ENCODE results near the gene PRUNE2. TPM values are rescaled to one million over a fixed set of nuclear protein-coding genes. Genes with fewer than 3 reads are reported as not detected.

Gene PRUNE2
- total RNA-seq, 4 donors from 2014 or later, result 3.6 to 16.2 (median 6.4) TPM

DNA sequence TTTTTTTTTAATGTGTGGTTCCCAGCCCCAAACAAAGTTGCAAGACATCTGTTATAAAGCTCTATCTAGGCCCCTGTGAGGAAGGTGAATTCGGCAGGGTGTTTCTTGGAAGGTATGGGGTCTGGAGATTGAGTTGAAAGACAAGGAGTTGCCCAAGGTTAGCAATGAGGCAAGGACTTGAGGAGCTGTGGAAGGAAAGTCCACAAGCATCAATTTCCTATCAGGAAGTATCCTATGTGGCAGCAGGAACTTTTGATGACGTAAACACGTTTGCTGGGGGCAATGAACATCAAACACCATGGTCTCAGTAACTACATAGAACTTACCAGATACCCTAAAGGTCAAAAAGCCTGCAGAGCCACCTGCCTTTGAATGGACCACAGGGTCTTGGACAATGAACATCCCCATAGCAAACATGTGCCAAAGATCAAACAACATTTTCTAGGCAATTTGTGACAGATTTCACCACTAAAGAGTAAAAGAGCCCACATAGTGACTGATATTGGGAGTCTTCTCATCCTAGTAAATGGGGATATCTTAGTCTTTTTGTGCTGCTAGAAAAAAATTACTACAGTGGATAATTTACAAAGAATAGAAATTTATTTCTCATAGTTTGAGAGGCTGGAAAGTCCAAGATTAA, 301.9 kb downstream of the PRUNE2 start:
- no peak overlapping the region for H3K4me3 ChIP-seq
- WGBS, result 77% methylated on average over 3 of the region's 3 CpGs
- no peak overlapping the region for H3K27ac ChIP-seq
- H3K27me3 ChIP-seq, result no peaks in the 10 kb centered on the region
- DNase-seq (ENCODE audit: low spot score in 2 of 2), result no peak
- no peaks in the 10 kb centered on the region for H3K4me1 ChIP-seq
- H3K36me3 ChIP-seq, result no peaks in the 10 kb centered on the region
- H3K9me3 ChIP-seq, result no peaks in the 10 kb centered on the region
- TF ChIP-seq POLR2A (IDR thresholded peaks at IDR 0.05) (no peak), EP300 (IDR thresholded peaks at IDR 0.05) (no peak), POLR2AphosphoS5 (IDR thresholded peaks at IDR 0.05) (no peak)
- TF ChIP-seq, protein P1, sequence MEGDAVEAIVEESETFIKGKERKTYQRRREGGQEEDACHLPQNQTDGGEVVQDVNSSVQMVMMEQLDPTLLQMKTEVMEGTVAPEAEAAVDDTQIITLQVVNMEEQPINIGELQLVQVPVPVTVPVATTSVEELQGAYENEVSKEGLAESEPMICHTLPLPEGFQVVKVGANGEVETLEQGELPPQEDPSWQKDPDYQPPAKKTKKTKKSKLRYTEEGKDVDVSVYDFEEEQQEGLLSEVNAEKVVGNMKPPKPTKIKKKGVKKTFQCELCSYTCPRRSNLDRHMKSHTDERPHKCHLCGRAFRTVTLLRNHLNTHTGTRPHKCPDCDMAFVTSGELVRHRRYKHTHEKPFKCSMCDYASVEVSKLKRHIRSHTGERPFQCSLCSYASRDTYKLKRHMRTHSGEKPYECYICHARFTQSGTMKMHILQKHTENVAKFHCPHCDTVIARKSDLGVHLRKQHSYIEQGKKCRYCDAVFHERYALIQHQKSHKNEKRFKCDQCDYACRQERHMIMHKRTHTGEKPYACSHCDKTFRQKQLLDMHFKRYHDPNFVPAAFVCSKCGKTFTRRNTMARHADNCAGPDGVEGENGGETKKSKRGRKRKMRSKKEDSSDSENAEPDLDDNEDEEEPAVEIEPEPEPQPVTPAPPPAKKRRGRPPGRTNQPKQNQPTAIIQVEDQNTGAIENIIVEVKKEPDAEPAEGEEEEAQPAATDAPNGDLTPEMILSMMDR (IDR thresholded peaks at IDR 0.05), result no peak

DNA sequence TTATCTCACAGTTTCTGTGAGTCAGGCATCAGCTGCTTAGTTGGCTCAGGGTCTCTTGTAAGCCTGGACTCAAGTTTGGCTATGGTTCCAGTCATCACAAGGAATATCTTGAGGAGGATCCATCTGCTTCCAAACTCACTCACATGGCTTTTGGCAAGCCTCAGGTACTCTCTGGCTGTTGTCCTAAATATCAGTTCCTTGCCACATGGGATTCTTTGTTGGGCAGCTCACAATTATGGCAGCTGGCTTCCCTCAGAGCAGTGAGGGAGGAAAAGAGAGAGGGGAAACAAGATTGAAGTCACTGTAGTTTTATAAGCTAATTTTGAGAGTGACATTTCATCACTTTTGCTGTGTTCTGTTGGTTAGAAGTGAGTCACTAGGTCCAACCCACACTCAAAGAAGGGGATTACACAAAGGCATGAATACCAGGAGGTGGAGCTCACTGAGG, 302.4 kb downstream of the PRUNE2 start:
- TF ChIP-seq, protein P1 (IDR thresholded peaks at IDR 0.05), result no peak
- TF ChIP-seq POLR2AphosphoS5 (IDR thresholded peaks at IDR 0.05) (no peak), POLR2A (IDR thresholded peaks at IDR 0.05) (no peak), EP300 (IDR thresholded peaks at IDR 0.05) (no peak)

DNA sequence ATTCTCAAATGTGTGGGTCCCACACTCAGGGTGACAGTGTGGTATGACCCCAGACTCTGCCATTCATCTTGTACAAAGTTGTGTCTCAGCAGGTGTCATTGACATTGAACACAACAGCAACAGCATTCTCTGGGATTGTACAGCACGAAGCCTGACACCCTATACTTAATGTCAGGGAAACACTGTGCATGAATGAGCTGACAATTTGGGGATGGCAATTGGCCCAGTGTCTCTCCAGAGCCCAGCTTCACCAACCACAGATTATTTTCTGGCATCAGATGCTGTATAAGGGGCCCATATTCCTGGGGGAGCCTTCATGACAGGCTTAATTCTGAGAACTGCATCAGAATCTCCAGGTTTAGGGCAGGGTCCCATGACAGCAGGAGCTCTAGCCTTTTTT, 303.7 kb downstream of the PRUNE2 start:
- Histone ChIP-seq H3K27ac (no peak overlapping the region), H3K9me3 (no peaks in the 10 kb centered on the region), H3K4me1 (no peaks in the 10 kb centered on the region), H3K4me3 (no peak overlapping the region), H3K36me3 (no peaks in the 10 kb centered on the region), H3K27me3 (no peaks in the 10 kb centered on the region)
- TF ChIP-seq EP300 (IDR thresholded peaks at IDR 0.05), result no peak
- no peak for TF ChIP-seq POLR2A (IDR thresholded peaks at IDR 0.05)
- no peak for TF ChIP-seq POLR2AphosphoS5 (IDR thresholded peaks at IDR 0.05)
- TF ChIP-seq, protein P1 (IDR thresholded peaks at IDR 0.05), result no peak
- DNase-seq (ENCODE audit: low spot score in 2 of 2), result no peak
- 85% methylated on average over 1 of the region's 1 CpG for WGBS

More for the DNA sequence above, 302.4 kb downstream of the PRUNE2 start:
- H3K27ac ChIP-seq, result no peak overlapping the region
- DNase-seq (ENCODE audit: low spot score in 2 of 2), result no peak
- H3K36me3 ChIP-seq, result no peaks in the 10 kb centered on the region
- no peaks in the 10 kb centered on the region for H3K4me1 ChIP-seq
- no peaks in the 10 kb centered on the region for H3K9me3 ChIP-seq
- no peak overlapping the region for H3K4me3 ChIP-seq
- no peaks in the 10 kb centered on the region for H3K27me3 ChIP-seq

DNA sequence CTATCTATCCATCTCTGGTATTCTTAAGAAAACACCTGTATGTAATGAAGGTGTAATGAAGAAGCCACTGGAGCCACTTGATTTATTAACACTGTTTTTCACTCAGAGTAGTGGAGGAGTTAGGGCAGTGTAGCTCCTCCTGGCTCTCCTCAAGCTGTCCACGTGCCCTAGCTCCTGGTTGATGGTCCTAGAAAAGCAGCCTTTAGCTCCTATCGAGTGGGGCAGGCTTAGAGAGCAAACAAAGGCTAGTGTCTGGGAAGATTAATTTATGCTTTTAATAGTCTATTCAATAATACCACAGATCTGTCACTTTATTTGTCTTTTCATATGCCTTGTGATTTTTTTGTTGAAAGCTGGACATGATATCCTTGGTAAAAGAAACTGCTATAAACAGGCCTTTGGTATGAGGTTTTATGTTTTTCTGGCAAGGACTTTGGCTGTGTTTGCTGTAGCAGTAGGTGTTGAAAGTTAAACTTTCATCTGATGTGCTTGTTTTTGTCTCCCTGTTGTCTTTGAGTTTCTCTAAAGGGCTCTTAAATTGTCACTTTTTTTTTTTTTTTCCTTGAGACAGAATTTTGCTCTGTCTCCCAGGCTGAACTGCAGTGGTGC, 305.8 kb downstream of the PRUNE2 start:
- no peaks in the 10 kb centered on the region for H3K27me3 ChIP-seq
- no peaks in the 10 kb centered on the region for H3K36me3 ChIP-seq
- H3K4me3 ChIP-seq, result no peak overlapping the region
- H3K4me1 ChIP-seq, result no peaks in the 10 kb centered on the region
- 60% methylated on average over 2 of the region's 2 CpGs for WGBS
- no peaks in the 10 kb centered on the region for H3K9me3 ChIP-seq
- H3K27ac ChIP-seq, result no peak overlapping the region
- DNase-seq (ENCODE audit: low spot score in 2 of 2), result no peak
- TF ChIP-seq POLR2A (IDR thresholded peaks at IDR 0.05) (no peak), POLR2AphosphoS5 (IDR thresholded peaks at IDR 0.05) (no peak), EP300 (IDR thresholded peaks at IDR 0.05) (no peak)
- TF ChIP-seq, protein P1 (IDR thresholded peaks at IDR 0.05), result no peak

DNA sequence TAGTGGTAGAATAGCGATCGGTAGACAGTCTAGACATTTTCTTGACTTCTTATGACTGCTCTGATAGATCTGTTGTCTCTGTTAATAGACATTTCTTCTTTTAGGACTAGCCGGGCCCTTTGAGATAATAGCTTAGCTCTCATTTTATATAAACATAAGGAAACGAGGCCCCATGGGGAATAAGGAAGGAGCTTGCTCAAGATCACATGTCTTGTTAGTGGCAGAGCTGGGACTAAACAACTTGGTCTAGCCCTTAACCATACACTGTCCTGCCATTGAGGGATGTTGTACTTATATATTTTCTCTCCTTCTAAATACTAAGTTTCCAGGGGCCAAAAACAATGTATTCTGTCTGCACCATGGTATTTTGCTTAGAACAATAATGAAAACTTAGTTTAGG, 306.9 kb downstream of the PRUNE2 start:
- no peak overlapping the region for H3K27ac ChIP-seq
- no peaks in the 10 kb centered on the region for H3K9me3 ChIP-seq
- H3K4me1 ChIP-seq, result no peaks in the 10 kb centered on the region
- DNase-seq (ENCODE audit: low spot score in 2 of 2), result no peak
- H3K27me3 ChIP-seq, result no peaks in the 10 kb centered on the region
- no peak overlapping the region for H3K4me3 ChIP-seq
- no peak for TF ChIP-seq EP300 (IDR thresholded peaks at IDR 0.05)
- H3K36me3 ChIP-seq, result no peaks in the 10 kb centered on the region
- 86% methylated on average over 4 of the region's 4 CpGs for WGBS
